ENCODE data around the gene CCN2. TPM values are rescaled to one million over a fixed set of nuclear protein-coding genes. Genes with fewer than 3 reads are reported as not detected.

CCN2 gene
- total RNA-seq, 1 experiment from 2014 or later, result 20.2 TPM

- POLR2A ChIA-PET (ENCODE audit: unreplicated experiment), result no interaction called here
- Histone ChIP-seq H3K4me1 (replicated peaks; ENCODE audit: insufficient read depth) (peaks cover 12% of the 10 kb centered on the region; the same call in 1 of the 2 replicates), H3F3A (ENCODE audit: insufficient read depth, low read depth) (no peaks in the 10 kb centered on the region), H3K9me2 (ENCODE audit: insufficient read depth) (no peaks in the 10 kb centered on the region; the same call in 1 of the 2 replicates), H3K27ac (no peak overlapping the region), H3K27me3 (ENCODE audit: insufficient read depth, low read depth) (no peaks in the 10 kb centered on the region), H3K4me3 (no peak overlapping the region), H3K4me2 (no peak overlapping the region), H4K20me1 (ENCODE audit: insufficient read depth) (no peaks in the 10 kb centered on the region), H3K9me3 (ENCODE audit: insufficient read depth, low read depth) (no peaks in the 10 kb centered on the region), H2AFZ (no peak overlapping the region), H3K79me2 (ENCODE audit: low read depth) (no peaks in the 10 kb centered on the region), H3K36me3 (ENCODE audit: low read depth) (no peaks in the 10 kb centered on the region)
- intact Hi-C loops (cut with micrococcal nuclease; ENCODE audit: unreplicated experiment), result no loop called here
- TF ChIP-seq CTCF (conservative IDR thresholded peaks at IDR 0.05) (no peak), EZH2 (IDR thresholded peaks at IDR 0.05; ENCODE audit: low read depth) (no peak)
- BruUV-seq (replicated peaks), result no TSS peak
- no peak for DNase-seq
- CTCF ChIA-PET, result no interaction called here
Measured at GRCh38 chr6:131992557-131992956, 41.4 kb upstream of the CCN2 start.

- Histone ChIP-seq H3K4me1 (replicated peaks; ENCODE audit: insufficient read depth) (no peaks in the 10 kb centered on the region), H3K9me3 (ENCODE audit: insufficient read depth, low read depth) (no peaks in the 10 kb centered on the region), H3K27ac (no peak overlapping the region), H3K4me2 (no peak overlapping the region), H3K79me2 (ENCODE audit: low read depth) (no peaks in the 10 kb centered on the region), H3K36me3 (ENCODE audit: low read depth) (no peaks in the 10 kb centered on the region), H3K4me3 (no peak overlapping the region), H2AFZ (no peak overlapping the region), H4K20me1 (ENCODE audit: insufficient read depth) (no peaks in the 10 kb centered on the region), H3F3A (ENCODE audit: insufficient read depth, low read depth) (no peaks in the 10 kb centered on the region), H3K27me3 (ENCODE audit: insufficient read depth, low read depth) (no peaks in the 10 kb centered on the region), H3K9me2 (ENCODE audit: insufficient read depth) (no peaks in the 10 kb centered on the region; the same call in 1 of the 2 replicates)
- BruUV-seq (replicated peaks), result no TSS peak
- TF ChIP-seq CTCF (conservative IDR thresholded peaks at IDR 0.05), result no peak
- no peak for TF ChIP-seq EZH2 (IDR thresholded peaks at IDR 0.05; ENCODE audit: low read depth)
- ChIA-PET POLR2A (ENCODE audit: unreplicated experiment) (no interaction called here), CTCF (no interaction called here)
- intact Hi-C loops (cut with micrococcal nuclease; ENCODE audit: unreplicated experiment), result no loop called here
- no peak for DNase-seq
Measured at GRCh38 chr6:131989036-131989435, 37.9 kb upstream of the CCN2 start.

GRCh38 chr6:131982740-131983259, 31.6 kb upstream of the CCN2 start:
- Histone ChIP-seq H3K27ac (no peak overlapping the region), H3K79me2 (ENCODE audit: low read depth) (no peaks in the 10 kb centered on the region), H3K4me1 (replicated peaks; ENCODE audit: insufficient read depth) (no peaks in the 10 kb centered on the region), H3F3A (ENCODE audit: insufficient read depth, low read depth) (no peaks in the 10 kb centered on the region), H2AFZ (no peak overlapping the region), H3K4me2 (no peak overlapping the region), H4K20me1 (ENCODE audit: insufficient read depth) (no peaks in the 10 kb centered on the region), H3K27me3 (ENCODE audit: insufficient read depth, low read depth) (no peaks in the 10 kb centered on the region), H3K9me3 (ENCODE audit: insufficient read depth, low read depth) (no peaks in the 10 kb centered on the region), H3K36me3 (ENCODE audit: low read depth) (no peaks in the 10 kb centered on the region), H3K4me3 (no peak overlapping the region), H3K9me2 (ENCODE audit: insufficient read depth) (no peaks in the 10 kb centered on the region)
- no TSS peak for BruUV-seq (replicated peaks)
- TF ChIP-seq EZH2 (IDR thresholded peaks at IDR 0.05; ENCODE audit: low read depth) (no peak), CTCF (conservative IDR thresholded peaks at IDR 0.05) (no peak)
- POLR2A ChIA-PET (ENCODE audit: unreplicated experiment), result no interaction called here
- CTCF ChIA-PET, result no interaction called here
- no peak for DNase-seq
- intact Hi-C loops (cut with micrococcal nuclease; ENCODE audit: unreplicated experiment), result no loop called here
